GM18505 (cell line): Measurements from ENCODE around the gene REL.
"Not testable (repeated sequence)": the region's sequence is repeated elsewhere in the genome, so short reads cannot be mapped to it uniquely, and the experiment has no call there.

Source experiments
- ATAC-seq: cut with Tn5 transposase; IDR thresholded peaks from one replicate; pipeline ENCODE4 v1.9.1; 2021; ENCODE audit not compliant: unreplicated experiment
- POLR2A ChIP-seq: IDR thresholded peaks from 4 replicates; pipeline ENCODE4 v1.6.1; 2011; ENCODE audit warnings: borderline replicate concordance; ENCODE audit not compliant: insufficient read depth, insufficient read length; ENCODE audit errors: extremely low read depth

Gene REL

GRCh38 chr2:60880643-60881046 lies 729 bp upstream of the REL start:
- TF ChIP-seq POLR2A = no peak

GRCh38 chr2:60882971-60883753 lies 1.8 kb downstream of the REL start:
- no peak for ATAC-seq
- peak; percentile 70 for TF ChIP-seq POLR2A

More at GRCh38 chr2:60880643-60881046, 729 bp upstream of the REL start:
- no peak for ATAC-seq

- no peak for ATAC-seq
- TF ChIP-seq POLR2A = no peak
Observed at GRCh38 chr2:60883896-60884295, 2.5 kb downstream of the REL start.

GRCh38 chr2:60884800-60885199 lies 3.4 kb downstream of the REL start:
- ATAC-seq = no peak
- no peak for TF ChIP-seq POLR2A

GRCh38 chr2:60885683-60886082 lies 4.3 kb downstream of the REL start:
- no peak for TF ChIP-seq POLR2A
- no peak for ATAC-seq

GRCh38 chr2:60886991-60887390 lies 5.6 kb downstream of the REL start:
- TF ChIP-seq POLR2A = no peak
- ATAC-seq = no peak

GRCh38 chr2:60888853-60889252 lies 7.5 kb downstream of the REL start:
- no peak for TF ChIP-seq POLR2A
- no peak for ATAC-seq

- not testable (repeated sequence) for ATAC-seq
Observed at GRCh38 chr2:60889581-60890392, 8.4 kb downstream of the REL start.

GRCh38 chr2:60890393-60890707 lies 9.0 kb downstream of the REL start:
- no peak for ATAC-seq
- TF ChIP-seq POLR2A = no peak

GRCh38 chr2:60891180-60891579 lies 9.8 kb downstream of the REL start:
- no peak for ATAC-seq
- no peak for TF ChIP-seq POLR2A

GRCh38 chr2:60898567-60898966 lies 17.2 kb downstream of the REL start:
- TF ChIP-seq POLR2A = no peak
- ATAC-seq = no peak

GRCh38 chr2:60899230-60899891 lies 18.0 kb downstream of the REL start:
- ATAC-seq = no peak
- TF ChIP-seq POLR2A = no peak

- no peak for ATAC-seq
- no peak for TF ChIP-seq POLR2A
Observed at GRCh38 chr2:60899892-60900249, 18.5 kb downstream of the REL start.

GRCh38 chr2:60901296-60901695 lies 19.9 kb downstream of the REL start:
- ATAC-seq = not testable (repeated sequence)

GRCh38 chr2:60905867-60906266 lies 24.5 kb downstream of the REL start:
- not testable (repeated sequence) for ATAC-seq

GRCh38 chr2:60906395-60906794 lies 25.0 kb downstream of the REL start:
- no peak for ATAC-seq
- peak; percentile 5 for TF ChIP-seq POLR2A
